SU-DHL-6 (cell line): ENCODE data around the gene MTMR3.

Experiments used
- H2AFZ ChIP-seq: fragments of 200-600 bp; sonication (generic); 2 replicates; pipeline ENCODE4 v1.6.1; 2014; ENCODE audit warnings: low read depth, mild to moderate bottlenecking, moderate library complexity, mixed read lengths, antibody characterized with exemption, low read length; ENCODE audit not compliant: severe bottlenecking
- H3F3A ChIP-seq: fragments of 200-600 bp; shearing (Covaris generic); 2 replicates; pipeline ENCODE4 v1.6.0; 2016; ENCODE audit warnings: antibody characterized with exemption, mild to moderate bottlenecking; ENCODE audit not compliant: insufficient read depth
- H3K27ac ChIP-seq: fragments of 200-600 bp; sonication (generic); 2 replicates; pipeline ENCODE4 v1.5.1; 2016; ENCODE audit warnings: low read depth, mild to moderate bottlenecking, low read length, moderate library complexity, mixed read lengths
- H3K27me3 ChIP-seq: fragments of 200-600 bp; sonication (generic), shearing (Covaris generic); 2 replicates; pipeline ENCODE4 v1.6.0; 2014; ENCODE audit warnings: mild to moderate bottlenecking, low read length
- H3K36me3 ChIP-seq: fragments of 200-600 bp; sonication (generic); 2 replicates; pipeline ENCODE4 v1.6.1; 2014; ENCODE audit warnings: mild to moderate bottlenecking, low read length, mixed read lengths
- H3K4me2 ChIP-seq: fragments of 300-600, 200-600 bp; shearing (Covaris generic), sonication (generic); 2 replicates; pipeline ENCODE4 v1.6.0; 2014; ENCODE audit warnings: low read length, low read depth, mild to moderate bottlenecking; ENCODE audit not compliant: poor library complexity, severe bottlenecking
- H3K4me3 ChIP-seq: fragments of 200-600 bp; sonication (generic); 2 replicates; pipeline ENCODE4 v1.5.1; 2014; ENCODE audit warnings: antibody characterized with exemption, low read length, mild to moderate bottlenecking, mixed read lengths; ENCODE audit not compliant: insufficient read depth, poor library complexity, severe bottlenecking
- H3K79me2 ChIP-seq: fragments of 200-600 bp; sonication (generic); 2 replicates; pipeline ENCODE4 v1.6.1; 2014; ENCODE audit warnings: mild to moderate bottlenecking, low read length, moderate library complexity; ENCODE audit not compliant: insufficient read depth
- H3K9ac ChIP-seq: fragments of 200-600 bp; sonication (generic); 2 replicates; pipeline ENCODE4 v1.7.0; 2014; ENCODE audit warnings: mild to moderate bottlenecking, low read length
- H3K9me2 ChIP-seq: fragments of 200-600 bp; sonication (generic); replicated peaks from 2 replicates; pipeline ENCODE4 v1.6.1; 2014; ENCODE audit warnings: low read length; ENCODE audit not compliant: insufficient read depth
- H3K9me3 ChIP-seq: fragments of 200-600 bp; sonication (generic); 2 replicates; pipeline ENCODE4 v1.6.1; 2014; ENCODE audit warnings: low read length, mixed read lengths; ENCODE audit not compliant: insufficient read depth
- H4K20me1 ChIP-seq: fragments of 200-600 bp; sonication (generic); 2 replicates; pipeline ENCODE4 v1.6.1; 2014; ENCODE audit warnings: low read depth, mild to moderate bottlenecking, antibody characterized with exemption, low read length, moderate library complexity, mixed read lengths
- EZH2phosphoT487 ChIP-seq: fragments of 200-600 bp; sonication (generic), shearing (Covaris generic); conservative IDR thresholded peaks from 2 replicates; pipeline ENCODE4 v1.6.1; 2018; ENCODE audit warnings: mild to moderate bottlenecking, antibody characterized with exemption, low read length, moderate library complexity, mixed read lengths
- TF ChIP-seq, protein P1 (sequence below): fragments of 200-600 bp; sonication (generic); IDR thresholded peaks from one replicate; pipeline ENCODE4 v1.5.1; 2017; ENCODE audit warnings: antibody characterized with exemption, mild to moderate bottlenecking, low read length, moderate library complexity; ENCODE audit not compliant: insufficient read depth, poor library complexity, severe bottlenecking

MTMR3 gene

GRCh38 chr22:30026756-30027155 lies 143.8 kb downstream of the MTMR3 start:
- H3K36me3 ChIP-seq: no peaks in the 10 kb centered on the region
- no peaks in the 10 kb centered on the region for H3K79me2 ChIP-seq
- no peaks in the 10 kb centered on the region for H3K27me3 ChIP-seq
- no peaks in the 10 kb centered on the region for H4K20me1 ChIP-seq
- H3K9ac ChIP-seq: no peak overlapping the region
- no peak overlapping the region for H2AFZ ChIP-seq
- TF ChIP-seq, protein P1, sequence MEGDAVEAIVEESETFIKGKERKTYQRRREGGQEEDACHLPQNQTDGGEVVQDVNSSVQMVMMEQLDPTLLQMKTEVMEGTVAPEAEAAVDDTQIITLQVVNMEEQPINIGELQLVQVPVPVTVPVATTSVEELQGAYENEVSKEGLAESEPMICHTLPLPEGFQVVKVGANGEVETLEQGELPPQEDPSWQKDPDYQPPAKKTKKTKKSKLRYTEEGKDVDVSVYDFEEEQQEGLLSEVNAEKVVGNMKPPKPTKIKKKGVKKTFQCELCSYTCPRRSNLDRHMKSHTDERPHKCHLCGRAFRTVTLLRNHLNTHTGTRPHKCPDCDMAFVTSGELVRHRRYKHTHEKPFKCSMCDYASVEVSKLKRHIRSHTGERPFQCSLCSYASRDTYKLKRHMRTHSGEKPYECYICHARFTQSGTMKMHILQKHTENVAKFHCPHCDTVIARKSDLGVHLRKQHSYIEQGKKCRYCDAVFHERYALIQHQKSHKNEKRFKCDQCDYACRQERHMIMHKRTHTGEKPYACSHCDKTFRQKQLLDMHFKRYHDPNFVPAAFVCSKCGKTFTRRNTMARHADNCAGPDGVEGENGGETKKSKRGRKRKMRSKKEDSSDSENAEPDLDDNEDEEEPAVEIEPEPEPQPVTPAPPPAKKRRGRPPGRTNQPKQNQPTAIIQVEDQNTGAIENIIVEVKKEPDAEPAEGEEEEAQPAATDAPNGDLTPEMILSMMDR: no peak
- TF ChIP-seq EZH2phosphoT487: no peak
- no peak overlapping the region for H3K4me2 ChIP-seq
- no peaks in the 10 kb centered on the region for H3K9me3 ChIP-seq
- H3K4me3 ChIP-seq: no peak overlapping the region
- H3F3A ChIP-seq: no peaks in the 10 kb centered on the region
- no peak overlapping the region for H3K27ac ChIP-seq
- H3K9me2 ChIP-seq: no peaks in the 10 kb centered on the region

- H3K79me2 ChIP-seq: no peaks in the 10 kb centered on the region
- H3K4me3 ChIP-seq: no peak overlapping the region
- TF ChIP-seq EZH2phosphoT487: no peak
- TF ChIP-seq, protein P1: no peak
- no peaks in the 10 kb centered on the region for H4K20me1 ChIP-seq
- no peaks in the 10 kb centered on the region for H3K27me3 ChIP-seq
- no peak overlapping the region for H3K9ac ChIP-seq
- no peak overlapping the region for H3K27ac ChIP-seq
- no peak overlapping the region for H2AFZ ChIP-seq
- no peaks in the 10 kb centered on the region for H3K9me2 ChIP-seq
- no peaks in the 10 kb centered on the region for H3K9me3 ChIP-seq
- no peak overlapping the region for H3K4me2 ChIP-seq
- H3K36me3 ChIP-seq: no peaks in the 10 kb centered on the region
- H3F3A ChIP-seq: no peaks in the 10 kb centered on the region
Measured at GRCh38 chr22:30027169-30027568, 144.2 kb downstream of the MTMR3 start.

GRCh38 chr22:30027791-30028190 lies 144.8 kb downstream of the MTMR3 start:
- Histone ChIP-seq H3K4me2 (no peak overlapping the region), H3K9ac (no peak overlapping the region), H2AFZ (no peak overlapping the region), H4K20me1 (no peaks in the 10 kb centered on the region), H3K27me3 (no peaks in the 10 kb centered on the region), H3K9me2 (no peaks in the 10 kb centered on the region), H3F3A (no peaks in the 10 kb centered on the region), H3K27ac (no peak overlapping the region), H3K36me3 (no peaks in the 10 kb centered on the region), H3K79me2 (no peaks in the 10 kb centered on the region), H3K9me3 (no peaks in the 10 kb centered on the region), H3K4me3 (no peak overlapping the region)
- TF ChIP-seq, protein P1: no peak
- no peak for TF ChIP-seq EZH2phosphoT487
